ENCODE measurements around the gene MEOX1.

The MEOX1 gene

DNA sequence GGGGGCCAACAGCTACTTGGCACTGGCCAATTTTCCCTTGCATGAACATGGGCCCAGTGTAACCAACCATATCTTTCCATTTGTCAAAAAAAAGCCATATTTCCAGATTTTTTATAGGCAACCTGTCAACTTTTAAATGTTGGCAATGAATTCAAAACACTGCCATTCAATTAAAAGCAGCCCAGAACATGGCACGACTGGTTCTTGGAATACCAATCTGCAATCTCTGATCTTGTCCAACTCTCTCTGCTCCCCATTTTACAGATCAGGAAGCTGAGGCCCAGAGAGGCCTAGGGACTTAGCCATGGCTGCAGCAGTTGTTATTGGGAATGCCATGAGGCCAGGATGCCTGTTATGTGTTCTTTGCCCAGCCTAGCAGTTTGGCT, 8.9 kb upstream of the MEOX1 start:
- no peaks in the 10 kb centered on the region for H3K36me3 ChIP-seq (ENCODE audit: control insufficient read depth, insufficient read depth, low read length)
- H3K9me3 ChIP-seq (ENCODE audit: control insufficient read depth, low read length) = no peaks in the 10 kb centered on the region
- no peak overlapping the region for H3K4me3 ChIP-seq (ENCODE audit: insufficient read depth, low read depth, low read length, poor library complexity, severe bottlenecking)
- no peak overlapping the region for H3K27ac ChIP-seq (ENCODE audit: insufficient read depth, low read length, poor library complexity, severe bottlenecking)
- DNase-seq = no peak
- H3K4me1 ChIP-seq (ENCODE audit: control insufficient read depth, insufficient read depth, low read length, poor library complexity, severe bottlenecking) = no peaks in the 10 kb centered on the region
- no peaks in the 10 kb centered on the region for H3K27me3 ChIP-seq (replicated peaks; ENCODE audit: control insufficient read depth, insufficient read depth, low read length, poor library complexity, severe bottlenecking)

- Histone ChIP-seq H3K36me3 (ENCODE audit: control insufficient read depth, insufficient read depth, low read length) (no peaks in the 10 kb centered on the region), H3K4me3 (ENCODE audit: insufficient read depth, low read depth, low read length, poor library complexity, severe bottlenecking) (no peak overlapping the region), H3K27me3 (replicated peaks; ENCODE audit: control insufficient read depth, insufficient read depth, low read length, poor library complexity, severe bottlenecking) (no peaks in the 10 kb centered on the region), H3K9me3 (ENCODE audit: control insufficient read depth, low read length) (no peaks in the 10 kb centered on the region), H3K27ac (ENCODE audit: insufficient read depth, low read length, poor library complexity, severe bottlenecking) (no peak overlapping the region), H3K4me1 (ENCODE audit: control insufficient read depth, insufficient read depth, low read length, poor library complexity, severe bottlenecking) (no peaks in the 10 kb centered on the region)
- no peak for DNase-seq
Observed at GRCh38 chr17:43669971-43670644, 8.4 kb upstream of the MEOX1 start.

GRCh38 chr17:43667947-43668348, 6.2 kb upstream of the MEOX1 start:
- H3K27ac ChIP-seq (ENCODE audit: insufficient read depth, low read length, poor library complexity, severe bottlenecking) = no peak overlapping the region
- no peaks in the 10 kb centered on the region for H3K27me3 ChIP-seq (replicated peaks; ENCODE audit: control insufficient read depth, insufficient read depth, low read length, poor library complexity, severe bottlenecking)
- no peaks in the 10 kb centered on the region for H3K9me3 ChIP-seq (ENCODE audit: control insufficient read depth, low read length)
- no peak for DNase-seq
- no peaks in the 10 kb centered on the region for H3K36me3 ChIP-seq (ENCODE audit: control insufficient read depth, insufficient read depth, low read length)
- H3K4me1 ChIP-seq (ENCODE audit: control insufficient read depth, insufficient read depth, low read length, poor library complexity, severe bottlenecking) = peaks cover 3% of the 10 kb centered on the region
- H3K4me3 ChIP-seq (ENCODE audit: insufficient read depth, low read depth, low read length, poor library complexity, severe bottlenecking) = no peak overlapping the region

DNA sequence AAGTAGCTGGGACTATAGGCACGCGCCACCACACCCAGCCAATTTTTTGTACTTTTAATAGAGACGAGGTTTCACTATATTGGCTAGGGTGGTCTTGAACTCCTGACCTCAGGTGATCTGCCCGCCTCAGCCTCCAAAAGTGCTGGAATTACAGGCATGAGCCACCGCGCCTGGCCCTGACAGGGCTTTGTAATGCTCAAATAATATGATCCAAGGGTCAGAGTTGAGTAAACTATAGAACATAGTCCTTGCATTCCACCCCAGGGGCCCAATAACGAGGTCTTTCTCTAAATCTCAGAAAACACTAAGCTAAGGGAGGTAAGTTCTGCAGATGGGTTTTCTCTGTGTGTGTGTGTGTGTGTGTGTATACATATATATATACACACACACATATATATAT, 5.8 kb upstream of the MEOX1 start:
- no peaks in the 10 kb centered on the region for H3K27me3 ChIP-seq (replicated peaks; ENCODE audit: control insufficient read depth, insufficient read depth, low read length, poor library complexity, severe bottlenecking)

DNA sequence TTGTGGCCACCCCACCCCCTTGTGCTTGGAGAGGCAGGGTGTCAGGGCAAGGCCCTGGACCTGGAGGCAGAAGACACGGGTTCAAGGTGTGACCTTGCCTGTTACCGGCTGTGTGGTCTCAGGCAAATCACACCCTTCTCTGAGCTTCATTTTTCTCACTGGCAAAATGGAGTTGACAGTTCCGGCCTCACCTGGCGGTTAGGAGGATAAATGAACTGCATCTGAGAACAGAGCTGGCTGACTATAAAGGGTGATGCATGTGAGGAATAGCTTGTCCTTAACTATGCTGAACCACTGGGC, 4.2 kb upstream of the MEOX1 start:
- Histone ChIP-seq H3K9me3 (ENCODE audit: control insufficient read depth, low read length) (no peaks in the 10 kb centered on the region), H3K27ac (ENCODE audit: insufficient read depth, low read length, poor library complexity, severe bottlenecking) (no peak overlapping the region), H3K36me3 (ENCODE audit: control insufficient read depth, insufficient read depth, low read length) (no peaks in the 10 kb centered on the region), H3K27me3 (replicated peaks; ENCODE audit: control insufficient read depth, insufficient read depth, low read length, poor library complexity, severe bottlenecking) (no peaks in the 10 kb centered on the region), H3K4me1 (ENCODE audit: control insufficient read depth, insufficient read depth, low read length, poor library complexity, severe bottlenecking) (peaks cover 22% of the 10 kb centered on the region), H3K4me3 (ENCODE audit: insufficient read depth, low read depth, low read length, poor library complexity, severe bottlenecking) (no peak overlapping the region)
- DNase-seq = no peak

More for the DNA sequence above, 5.8 kb upstream of the MEOX1 start:
- Histone ChIP-seq H3K4me1 (ENCODE audit: control insufficient read depth, insufficient read depth, low read length, poor library complexity, severe bottlenecking) (peaks cover 7% of the 10 kb centered on the region), H3K27ac (ENCODE audit: insufficient read depth, low read length, poor library complexity, severe bottlenecking) (no peak overlapping the region), H3K9me3 (ENCODE audit: control insufficient read depth, low read length) (no peaks in the 10 kb centered on the region), H3K4me3 (ENCODE audit: insufficient read depth, low read depth, low read length, poor library complexity, severe bottlenecking) (no peak overlapping the region), H3K36me3 (ENCODE audit: control insufficient read depth, insufficient read depth, low read length) (no peaks in the 10 kb centered on the region)
- DNase-seq = no peak

DNA sequence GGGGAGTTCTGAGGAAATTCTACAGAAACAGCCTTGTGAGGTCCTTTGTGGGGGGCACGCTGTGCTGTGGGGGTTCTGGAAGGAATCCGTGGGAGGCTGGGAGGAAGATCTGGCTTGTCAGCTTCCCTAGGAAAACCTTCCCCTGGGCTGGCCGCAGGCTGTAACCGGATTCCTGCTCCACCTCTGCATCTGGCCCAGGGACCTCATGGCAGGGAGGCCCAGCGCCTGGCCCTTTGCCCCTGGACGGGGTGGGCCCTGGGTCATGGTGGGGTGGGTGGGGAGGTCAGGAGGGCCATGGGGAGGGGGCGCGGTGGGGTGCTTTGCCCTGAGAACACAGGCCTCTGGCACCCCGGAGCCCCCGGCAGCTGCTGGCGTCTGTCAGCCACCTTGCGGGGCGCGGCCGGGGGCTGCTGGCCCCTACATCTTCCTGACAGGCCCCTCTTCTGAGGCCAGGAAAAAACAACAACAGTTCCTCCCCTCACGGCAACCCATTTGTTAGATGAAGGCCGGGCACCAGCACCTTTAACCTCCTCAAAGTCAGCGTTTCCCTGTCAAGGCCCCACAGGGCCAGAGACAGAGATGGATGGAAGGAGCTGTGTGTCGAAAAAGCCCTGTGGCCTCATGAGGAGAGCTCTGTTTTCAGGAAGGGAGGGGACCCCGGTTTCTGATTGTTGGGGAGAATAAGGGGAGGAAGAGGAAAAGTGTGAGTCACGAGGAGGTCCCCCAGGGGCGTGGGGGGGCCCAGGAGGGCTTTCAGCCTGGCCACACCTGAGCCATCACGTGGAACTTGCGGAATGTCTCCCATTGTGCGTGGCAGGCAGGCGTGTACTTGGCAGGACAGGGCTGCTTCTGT, 3.6 kb upstream of the MEOX1 start:
- Histone ChIP-seq H3K4me1 (ENCODE audit: control insufficient read depth, insufficient read depth, low read length, poor library complexity, severe bottlenecking) (peaks cover 26% of the 10 kb centered on the region), H3K4me3 (ENCODE audit: insufficient read depth, low read depth, low read length, poor library complexity, severe bottlenecking) (no peak overlapping the region), H3K27ac (ENCODE audit: insufficient read depth, low read length, poor library complexity, severe bottlenecking) (no peak overlapping the region), H3K36me3 (ENCODE audit: control insufficient read depth, insufficient read depth, low read length) (no peaks in the 10 kb centered on the region), H3K9me3 (ENCODE audit: control insufficient read depth, low read length) (no peaks in the 10 kb centered on the region), H3K27me3 (replicated peaks; ENCODE audit: control insufficient read depth, insufficient read depth, low read length, poor library complexity, severe bottlenecking) (no peaks in the 10 kb centered on the region)
- no peak for DNase-seq

- no peak overlapping the region for H3K27ac ChIP-seq (ENCODE audit: insufficient read depth, low read length, poor library complexity, severe bottlenecking)
- no peak overlapping the region for H3K4me3 ChIP-seq (ENCODE audit: insufficient read depth, low read depth, low read length, poor library complexity, severe bottlenecking)
- no peaks in the 10 kb centered on the region for H3K9me3 ChIP-seq (ENCODE audit: control insufficient read depth, low read length)
- peaks cover 32% of the 10 kb centered on the region for H3K4me1 ChIP-seq (ENCODE audit: control insufficient read depth, insufficient read depth, low read length, poor library complexity, severe bottlenecking)
- no peaks in the 10 kb centered on the region for H3K27me3 ChIP-seq (replicated peaks; ENCODE audit: control insufficient read depth, insufficient read depth, low read length, poor library complexity, severe bottlenecking)
- H3K36me3 ChIP-seq (ENCODE audit: control insufficient read depth, insufficient read depth, low read length) = no peaks in the 10 kb centered on the region
- no peak for DNase-seq
Observed at GRCh38 chr17:43664096-43664495, 2.4 kb upstream of the MEOX1 start.

DNA sequence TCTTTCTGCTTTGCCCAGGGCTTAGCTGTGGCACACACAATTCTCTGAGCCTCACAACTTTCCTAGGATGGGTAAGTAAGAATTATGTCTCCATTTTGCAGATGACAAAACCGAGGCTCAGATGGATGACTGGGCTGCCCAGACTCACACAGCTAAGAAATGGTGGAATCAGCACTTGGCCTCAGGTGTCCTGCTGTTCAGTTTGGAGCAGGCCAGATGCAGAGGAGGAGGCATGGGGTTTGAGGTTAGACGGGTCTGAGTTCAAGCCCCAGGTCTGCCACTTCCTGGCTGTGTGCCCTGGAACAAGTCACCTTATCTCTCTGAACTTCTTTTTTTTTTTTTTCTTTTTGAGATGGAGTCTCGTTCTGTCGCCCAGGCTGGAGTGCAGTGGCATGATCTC, 1.7 kb upstream of the MEOX1 start:
- H3K4me1 ChIP-seq (ENCODE audit: control insufficient read depth, insufficient read depth, low read length, poor library complexity, severe bottlenecking) = peaks cover 32% of the 10 kb centered on the region
- H3K4me3 ChIP-seq (ENCODE audit: insufficient read depth, low read depth, low read length, poor library complexity, severe bottlenecking) = no peak overlapping the region
- H3K27ac ChIP-seq (ENCODE audit: insufficient read depth, low read length, poor library complexity, severe bottlenecking) = no peak overlapping the region
- no peaks in the 10 kb centered on the region for H3K36me3 ChIP-seq (ENCODE audit: control insufficient read depth, insufficient read depth, low read length)
- no peaks in the 10 kb centered on the region for H3K9me3 ChIP-seq (ENCODE audit: control insufficient read depth, low read length)
- no peak for DNase-seq
- no peaks in the 10 kb centered on the region for H3K27me3 ChIP-seq (replicated peaks; ENCODE audit: control insufficient read depth, insufficient read depth, low read length, poor library complexity, severe bottlenecking)

GRCh38 chr17:43662413-43663141, 855 bp upstream of the MEOX1 start:
- no peaks in the 10 kb centered on the region for H3K27me3 ChIP-seq (replicated peaks; ENCODE audit: control insufficient read depth, insufficient read depth, low read length, poor library complexity, severe bottlenecking)
- H3K4me1 ChIP-seq (ENCODE audit: control insufficient read depth, insufficient read depth, low read length, poor library complexity, severe bottlenecking) = peaks cover 32% of the 10 kb centered on the region
- H3K4me3 ChIP-seq (ENCODE audit: insufficient read depth, low read depth, low read length, poor library complexity, severe bottlenecking) = no peak overlapping the region
- H3K9me3 ChIP-seq (ENCODE audit: control insufficient read depth, low read length) = no peaks in the 10 kb centered on the region
- H3K27ac ChIP-seq (ENCODE audit: insufficient read depth, low read length, poor library complexity, severe bottlenecking) = no peak overlapping the region
- H3K36me3 ChIP-seq (ENCODE audit: control insufficient read depth, insufficient read depth, low read length) = no peaks in the 10 kb centered on the region
- DNase-seq = no peak
